ENCODE data around the gene RYR1.

- TF ChIP-seq, protein P1, sequence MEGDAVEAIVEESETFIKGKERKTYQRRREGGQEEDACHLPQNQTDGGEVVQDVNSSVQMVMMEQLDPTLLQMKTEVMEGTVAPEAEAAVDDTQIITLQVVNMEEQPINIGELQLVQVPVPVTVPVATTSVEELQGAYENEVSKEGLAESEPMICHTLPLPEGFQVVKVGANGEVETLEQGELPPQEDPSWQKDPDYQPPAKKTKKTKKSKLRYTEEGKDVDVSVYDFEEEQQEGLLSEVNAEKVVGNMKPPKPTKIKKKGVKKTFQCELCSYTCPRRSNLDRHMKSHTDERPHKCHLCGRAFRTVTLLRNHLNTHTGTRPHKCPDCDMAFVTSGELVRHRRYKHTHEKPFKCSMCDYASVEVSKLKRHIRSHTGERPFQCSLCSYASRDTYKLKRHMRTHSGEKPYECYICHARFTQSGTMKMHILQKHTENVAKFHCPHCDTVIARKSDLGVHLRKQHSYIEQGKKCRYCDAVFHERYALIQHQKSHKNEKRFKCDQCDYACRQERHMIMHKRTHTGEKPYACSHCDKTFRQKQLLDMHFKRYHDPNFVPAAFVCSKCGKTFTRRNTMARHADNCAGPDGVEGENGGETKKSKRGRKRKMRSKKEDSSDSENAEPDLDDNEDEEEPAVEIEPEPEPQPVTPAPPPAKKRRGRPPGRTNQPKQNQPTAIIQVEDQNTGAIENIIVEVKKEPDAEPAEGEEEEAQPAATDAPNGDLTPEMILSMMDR (IDR thresholded peaks at IDR 0.05) = no peak
- TF ChIP-seq POLR2A (IDR thresholded peaks at IDR 0.05) = no peak
Measured at GRCh38 chr19:38563475-38563874, 130.0 kb downstream of the RYR1 start.
